Measurements from ENCODE around the gene ANGEL1. TPM values are rescaled to one million over a fixed set of nuclear protein-coding genes. Genes with fewer than 3 reads are reported as not detected.

ANGEL1 gene
- total and polyA plus RNA-seq, 2 experiments from 2014 or later = 11.0 to 15.3 TPM

DNA sequence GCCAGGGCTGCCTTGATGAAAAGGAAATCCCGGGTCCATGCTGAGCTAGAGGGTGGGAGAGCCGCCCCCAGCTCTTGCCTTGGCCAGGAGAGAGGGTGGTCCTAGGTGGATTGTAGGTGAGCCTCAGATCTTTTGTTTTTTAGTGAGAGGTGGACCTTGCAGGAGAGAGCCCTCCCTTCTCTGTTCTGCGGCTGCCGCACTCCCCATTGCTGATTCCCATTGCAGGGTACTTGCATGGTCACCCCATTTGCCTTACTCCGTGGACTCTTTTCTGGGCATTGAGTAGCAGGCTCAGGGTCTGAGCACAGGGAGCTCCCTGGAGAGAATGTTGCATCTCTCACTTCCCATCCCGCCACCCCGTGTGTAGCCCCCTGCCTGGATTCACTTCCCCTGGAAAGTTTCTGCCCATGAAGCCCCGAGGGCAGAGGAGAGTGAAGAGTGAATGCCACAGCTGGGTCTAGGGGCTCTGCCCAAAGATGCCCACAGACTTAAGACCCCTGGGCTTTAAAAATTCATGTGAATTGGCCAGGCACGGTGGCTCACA, 41.2 kb downstream of the ANGEL1 start:
- DNase-seq (ENCODE audit: low spot score) = no peak
- no peaks in the 10 kb centered on the region for H4K20me1 ChIP-seq (ENCODE audit: insufficient read depth, poor library complexity, severe bottlenecking)
- H3K4me2 ChIP-seq = no peak overlapping the region
- H3K27ac ChIP-seq = no peak overlapping the region
- H3K9me3 ChIP-seq (ENCODE audit: low read depth) = no peaks in the 10 kb centered on the region
- no peak overlapping the region for H3K4me3 ChIP-seq
- TF ChIP-seq EZH2phosphoT487 (IDR thresholded peaks at IDR 0.05; ENCODE audit: low read depth, severe bottlenecking, unreplicated experiment) (no peak), EZH2 (IDR thresholded peaks at IDR 0.05; ENCODE audit: borderline replicate concordance) (no peak)
- TF ChIP-seq, protein P1, sequence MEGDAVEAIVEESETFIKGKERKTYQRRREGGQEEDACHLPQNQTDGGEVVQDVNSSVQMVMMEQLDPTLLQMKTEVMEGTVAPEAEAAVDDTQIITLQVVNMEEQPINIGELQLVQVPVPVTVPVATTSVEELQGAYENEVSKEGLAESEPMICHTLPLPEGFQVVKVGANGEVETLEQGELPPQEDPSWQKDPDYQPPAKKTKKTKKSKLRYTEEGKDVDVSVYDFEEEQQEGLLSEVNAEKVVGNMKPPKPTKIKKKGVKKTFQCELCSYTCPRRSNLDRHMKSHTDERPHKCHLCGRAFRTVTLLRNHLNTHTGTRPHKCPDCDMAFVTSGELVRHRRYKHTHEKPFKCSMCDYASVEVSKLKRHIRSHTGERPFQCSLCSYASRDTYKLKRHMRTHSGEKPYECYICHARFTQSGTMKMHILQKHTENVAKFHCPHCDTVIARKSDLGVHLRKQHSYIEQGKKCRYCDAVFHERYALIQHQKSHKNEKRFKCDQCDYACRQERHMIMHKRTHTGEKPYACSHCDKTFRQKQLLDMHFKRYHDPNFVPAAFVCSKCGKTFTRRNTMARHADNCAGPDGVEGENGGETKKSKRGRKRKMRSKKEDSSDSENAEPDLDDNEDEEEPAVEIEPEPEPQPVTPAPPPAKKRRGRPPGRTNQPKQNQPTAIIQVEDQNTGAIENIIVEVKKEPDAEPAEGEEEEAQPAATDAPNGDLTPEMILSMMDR (IDR thresholded peaks at IDR 0.05; ENCODE audit: poor library complexity) = no peak
- 90% methylated on average over 9 of the region's 9 CpGs for WGBS (ENCODE audit: low lambda C conversion rate, missing lambda C conversion rate)
- H3K36me3 ChIP-seq (replicated peaks; ENCODE audit: insufficient read depth, low read depth) = no peaks in the 10 kb centered on the region
- no peaks in the 10 kb centered on the region for H3K79me2 ChIP-seq
- H3K9me2 ChIP-seq (replicated peaks; ENCODE audit: insufficient read depth) = no peaks in the 10 kb centered on the region
- no peaks in the 10 kb centered on the region for H3K27me3 ChIP-seq
- peaks cover 15% of the 10 kb centered on the region for H3K4me1 ChIP-seq (ENCODE audit: insufficient read depth)
- H2AFZ ChIP-seq = no peak overlapping the region

GRCh38 chr14:76770521-76771436, 41.9 kb downstream of the ANGEL1 start:
- H3K4me1 ChIP-seq (ENCODE audit: insufficient read depth) = peaks cover 15% of the 10 kb centered on the region
- no peaks in the 10 kb centered on the region for H3K9me2 ChIP-seq (replicated peaks; ENCODE audit: insufficient read depth)
- no peak for DNase-seq (ENCODE audit: low spot score)
- WGBS (ENCODE audit: low lambda C conversion rate, missing lambda C conversion rate) = 90% methylated on average over 10 of the region's 10 CpGs
- H3K27ac ChIP-seq = no peak overlapping the region
- H3K27me3 ChIP-seq = no peaks in the 10 kb centered on the region
- no peak overlapping the region for H2AFZ ChIP-seq
- H3K4me3 ChIP-seq = no peak overlapping the region
- H3K79me2 ChIP-seq = no peaks in the 10 kb centered on the region
- H4K20me1 ChIP-seq (ENCODE audit: insufficient read depth, poor library complexity, severe bottlenecking) = no peaks in the 10 kb centered on the region
- TF ChIP-seq EZH2phosphoT487 (IDR thresholded peaks at IDR 0.05; ENCODE audit: low read depth, severe bottlenecking, unreplicated experiment) (no peak), EZH2 (IDR thresholded peaks at IDR 0.05; ENCODE audit: borderline replicate concordance) (no peak)
- TF ChIP-seq, protein P1 (IDR thresholded peaks at IDR 0.05; ENCODE audit: poor library complexity) = no peak
- no peak overlapping the region for H3K4me2 ChIP-seq
- H3K36me3 ChIP-seq (replicated peaks; ENCODE audit: insufficient read depth, low read depth) = no peaks in the 10 kb centered on the region
- H3K9me3 ChIP-seq (ENCODE audit: low read depth) = no peaks in the 10 kb centered on the region

- H3K27ac ChIP-seq = no peak overlapping the region
- no peak for DNase-seq (ENCODE audit: low spot score)
- no peaks in the 10 kb centered on the region for H3K9me3 ChIP-seq (ENCODE audit: low read depth)
- no peak overlapping the region for H3K4me2 ChIP-seq
- no peaks in the 10 kb centered on the region for H3K36me3 ChIP-seq (replicated peaks; ENCODE audit: insufficient read depth, low read depth)
- no peaks in the 10 kb centered on the region for H3K27me3 ChIP-seq
- H4K20me1 ChIP-seq (ENCODE audit: insufficient read depth, poor library complexity, severe bottlenecking) = no peaks in the 10 kb centered on the region
- H3K79me2 ChIP-seq = no peaks in the 10 kb centered on the region
- no peaks in the 10 kb centered on the region for H3K9me2 ChIP-seq (replicated peaks; ENCODE audit: insufficient read depth)
- no peak overlapping the region for H3K4me3 ChIP-seq
- peaks cover 15% of the 10 kb centered on the region for H3K4me1 ChIP-seq (ENCODE audit: insufficient read depth)
- H2AFZ ChIP-seq = no peak overlapping the region
- WGBS (ENCODE audit: low lambda C conversion rate, missing lambda C conversion rate) = 92% methylated on average over 18 of the region's 18 CpGs
- TF ChIP-seq, protein P1 (IDR thresholded peaks at IDR 0.05; ENCODE audit: poor library complexity) = no peak
- TF ChIP-seq EZH2phosphoT487 (IDR thresholded peaks at IDR 0.05; ENCODE audit: low read depth, severe bottlenecking, unreplicated experiment) = no peak
- TF ChIP-seq EZH2 (IDR thresholded peaks at IDR 0.05; ENCODE audit: borderline replicate concordance) = no peak
These were observed 42.9 kb downstream of the ANGEL1 start for GRCh38 chr14:76769636-76770292.
